K562 (cell line): Measurements from ENCODE around the gene CD164. TPM values are rescaled to one million over a fixed set of nuclear protein-coding genes. Genes with fewer than 3 reads are reported as not detected.
A peak's percentile ranks its signal among the peaks of the same experiment; 100 is the strongest.

ENCODE experiments used
- BACH1 ChIP-seq: fragments of 200-800 bp; sonication (Bioruptor generic); IDR thresholded peaks from 2 replicates; pipeline ENCODE4 v1.6.1; 2016; ENCODE audit warnings: missing genetic modification characterization, missing compliant biosample characterization
- BRF1 ChIP-seq: IDR thresholded peaks from 3 replicates; pipeline ENCODE4 v1.6.1; 2011; ENCODE audit warnings: borderline replicate concordance, mild to moderate bottlenecking; ENCODE audit not compliant: insufficient read length; ENCODE audit errors: extremely low read depth
- DMBX1 ChIP-seq: fragments of 250-450 bp; sonication (Bioruptor Pico); IDR thresholded peaks from 2 replicates; pipeline ENCODE4 v1.8.0; 2022; ENCODE audit warnings: inconsistent platforms, mild to moderate bottlenecking, moderate library complexity, borderline replicate concordance
- EZH2 ChIP-seq: IDR thresholded peaks from 2 replicates; pipeline ENCODE4 v1.6.1; 2012; ENCODE audit warnings: low read depth, mild to moderate bottlenecking, inconsistent platforms, low read length, borderline replicate concordance
- NEUROD1 ChIP-seq: fragments of 150-350 bp; IDR thresholded peaks from 2 replicates; pipeline ENCODE4 v1.6.1; 2014; ENCODE audit warnings: borderline replicate concordance, low read length, low read depth; ENCODE audit not compliant: partially characterized antibody
- PKNOX1 ChIP-seq: fragments of 450-650 bp; IDR thresholded peaks from 2 replicates; pipeline ENCODE4 v1.6.1; 2016
- PTTG1 ChIP-seq: fragments of 450-650 bp; IDR thresholded peaks from 2 replicates; pipeline ENCODE4 v1.6.1; 2016; ENCODE audit warnings: low read depth, mild to moderate bottlenecking, missing genetic modification characterization, missing compliant biosample characterization
- RBM14 ChIP-seq: fragments of 200-400 bp; formaldehyde crosslinking; IDR thresholded peaks from 2 replicates; pipeline ENCODE4 v1.6.1; 2018; ENCODE audit warnings: low read depth, mild to moderate bottlenecking, low read length, moderate library complexity, borderline replicate concordance; ENCODE audit not compliant: insufficient read depth
- SMARCA5 ChIP-seq: fragments of 450-650 bp; IDR thresholded peaks from 2 replicates; pipeline ENCODE4 v1.6.1; 2016
- TFE3 ChIP-seq: fragments of 450-650 bp; formaldehyde crosslinking; IDR thresholded peaks from 2 replicates; pipeline ENCODE4 v1.4.0; 2020; ENCODE audit warnings: mild to moderate bottlenecking, mixed read lengths
- ZNF133 ChIP-seq: fragments of 250-450 bp; sonication (Bioruptor Pico); IDR thresholded peaks from 2 replicates; pipeline ENCODE4 v1.4.0; 2020; ENCODE audit warnings: mild to moderate bottlenecking
- ZNF347 ChIP-seq: fragments of 450-650 bp; formaldehyde crosslinking; IDR thresholded peaks from 2 replicates; pipeline ENCODE4 v1.4.0; 2020; ENCODE audit warnings: low read depth, mild to moderate bottlenecking, moderate library complexity
- ZNF639 ChIP-seq, 2 experiments: fragments of 200-800 bp in 1 of 2; sonication (Bioruptor generic) in 1 of 2; sonication (generic) in 1 of 2; formaldehyde crosslinking in 1 of 2; IDR thresholded peaks in 1 of 2; conservative IDR thresholded peaks in 1 of 2; 2 replicates each; pipeline versions ENCODE4 v1.5.0 to v1.6.1; 2016 to 2020; ENCODE audit warnings: missing compliant biosample characterization in 1 of 2, missing genetic modification characterization in 1 of 2, missing genetic modification reagents in 1 of 2
- polyA plus RNA-seq, 8 experiments: library from polyadenylated mRNA; depleted of rRNA in 4 of 8; stranded (reverse) in 5 of 8; unstranded in 3 of 8; fragments of >200 nt; fragmentation: Nextera tagmentation in 2 of 8; fragmentation: Illumina TruSeq in 1 of 8; extraction: Ambion mirVana in 2 of 8; extraction: Trizol in 1 of 8; gene quantifications; 2 replicates each; pipeline versions ENCODE4 v1.2.1 to v1.2.3, GENCODE V29; 2011 to 2014; ENCODE audit warnings: inconsistent platforms in 1 of 8, missing spikeins in 1 of 8
- total RNA-seq, 7 experiments: library from RNA; depleted of rRNA in 6 of 7; stranded (reverse); fragments of >200 nt in 6 of 7; fragmentation: Illumina TruSeq in 2 of 7; extraction: Trizol in 2 of 7; gene quantifications; 2 replicates each; pipeline versions ENCODE4 v1.2.1 to v1.2.3, GENCODE V29; 2011 to 2021; ENCODE audit warnings: low replicate concordance in 1 of 7

CD164 gene
- total and polyA plus RNA-seq, 9 of the 15 experiments (the other 6 are each of a cell fraction or from before 2014, with no cell fraction given), result 79.5 to 317 (median 165) TPM

- no peak for TF ChIP-seq RBM14
- TF ChIP-seq PTTG1 (tag), result 0 out of 2 replicates have a peak, but pooled peaks have one; percentile 10
- TF ChIP-seq ZNF639 (CRISPR knock-in tag; conservative IDR thresholded peaks at IDR 0.05 in 1 of 2, IDR thresholded peaks at IDR 0.05 in 1 of 2), result peak in 1 of 2 experiments; percentile 55; a peak in 1 of 4 replicates
- TF ChIP-seq PKNOX1, result peak; percentile 49; the same call in 1 of the 2 replicates
- TF ChIP-seq SMARCA5, result no peak
- TF ChIP-seq BACH1 (tag), result peak; percentile 48; the same call in 1 of the 2 replicates
- peak; percentile 79 for TF ChIP-seq DMBX1
- no peak for TF ChIP-seq BRF1
- no peak for TF ChIP-seq ZNF347 (CRISPR knock-in tag)
- TF ChIP-seq NEUROD1, result no peak
- no peak for TF ChIP-seq EZH2
- TF ChIP-seq ZNF133 (CRISPR knock-in tag), result no peak
- no peak for TF ChIP-seq TFE3
These were observed 59.4 kb downstream of the CD164 start (continued) for GRCh38 chr6:109322825-109323224.
